ENCODE data around the gene MGMT. TPM values are rescaled to one million over a fixed set of nuclear protein-coding genes. Genes with fewer than 3 reads are reported as not detected.

MGMT gene
- total and polyA plus RNA-seq, 2 donors from 2014 or later = 25.9 to 70.0 TPM

- DNase-seq = no peak
- intact Hi-C loops (cut with DNase I) = no loop called here
Measured at GRCh38 chr10:129658376-129659072, 191.5 kb downstream of the MGMT start.

GRCh38 chr10:129659508-129660268 lies 192.6 kb downstream of the MGMT start:
- intact Hi-C loops (cut with DNase I) = no loop called here
- H3K4me3 ChIP-seq (ENCODE audit: low read length in 3 of 3) = no peak overlapping the region
- no peaks in the 10 kb centered on the region for H3K36me3 ChIP-seq (ENCODE audit: control insufficient read depth in 2 of 3, insufficient read depth in 3 of 3, low read length in 3 of 3)
- H3K27me3 ChIP-seq (ENCODE audit: control insufficient read depth, insufficient read depth, low read length) = no peaks in the 10 kb centered on the region
- DNase-seq = peak in 2 of 5 donors; percentile 26 to 41
- H3K4me1 ChIP-seq (ENCODE audit: control insufficient read depth in 2 of 3, insufficient read depth in 2 of 3, low read depth in 1 of 3, low read length in 3 of 3) = no peaks in the 10 kb centered on the region
- no peak for FAIRE-seq
- peaks cover 0 to 3% (median 0%) of the 10 kb centered on the region in 3 donors for H3K9me3 ChIP-seq (ENCODE audit: control insufficient read depth in 2 of 3, insufficient read depth in 1 of 3, low read length in 3 of 3)
- no peak for TF ChIP-seq CTCF (IDR thresholded peaks at IDR 0.05; ENCODE audit: borderline replicate concordance, extremely low read depth, insufficient read depth)
- no peak overlapping the region for H3K9ac ChIP-seq (ENCODE audit: low read length in 3 of 3)
- no peak overlapping the region for H3K27ac ChIP-seq (ENCODE audit: low read depth in 2 of 2, low read length in 2 of 2)

More at GRCh38 chr10:129658376-129659072, 191.5 kb downstream of the MGMT start:
- H3K9ac ChIP-seq (ENCODE audit: low read length in 3 of 3) = no peak overlapping the region
- H3K27me3 ChIP-seq (ENCODE audit: control insufficient read depth, insufficient read depth, low read length) = no peaks in the 10 kb centered on the region
- TF ChIP-seq CTCF (IDR thresholded peaks at IDR 0.05; ENCODE audit: borderline replicate concordance, extremely low read depth, insufficient read depth) = peak; percentile 26
- H3K27ac ChIP-seq (ENCODE audit: low read depth in 2 of 2, low read length in 2 of 2) = no peak overlapping the region
- no peaks in the 10 kb centered on the region for H3K9me3 ChIP-seq (ENCODE audit: control insufficient read depth in 2 of 3, insufficient read depth in 1 of 3, low read length in 3 of 3)
- H3K4me1 ChIP-seq (ENCODE audit: control insufficient read depth in 2 of 3, insufficient read depth in 2 of 3, low read depth in 1 of 3, low read length in 3 of 3) = no peaks in the 10 kb centered on the region
- no peaks in the 10 kb centered on the region for H3K36me3 ChIP-seq (ENCODE audit: control insufficient read depth in 2 of 3, insufficient read depth in 3 of 3, low read length in 3 of 3)
- FAIRE-seq = no peak
- no peak overlapping the region for H3K4me3 ChIP-seq (ENCODE audit: low read length in 3 of 3)

GRCh38 chr10:129660569-129660968 lies 193.5 kb downstream of the MGMT start:
- intact Hi-C loops (cut with DNase I) = no loop called here
- H3K9ac ChIP-seq (ENCODE audit: low read length in 3 of 3) = no peak overlapping the region
- FAIRE-seq = no peak
- H3K36me3 ChIP-seq (ENCODE audit: control insufficient read depth in 2 of 3, insufficient read depth in 3 of 3, low read length in 3 of 3) = no peaks in the 10 kb centered on the region
- TF ChIP-seq CTCF (IDR thresholded peaks at IDR 0.05; ENCODE audit: borderline replicate concordance, extremely low read depth, insufficient read depth) = no peak
- no peak overlapping the region for H3K27ac ChIP-seq (ENCODE audit: low read depth in 2 of 2, low read length in 2 of 2)
- no peak overlapping the region for H3K4me3 ChIP-seq (ENCODE audit: low read length in 3 of 3)
- H3K4me1 ChIP-seq (ENCODE audit: control insufficient read depth in 2 of 3, insufficient read depth in 2 of 3, low read depth in 1 of 3, low read length in 3 of 3) = no peaks in the 10 kb centered on the region
- peaks cover 0 to 3% (median 0%) of the 10 kb centered on the region in 3 donors for H3K9me3 ChIP-seq (ENCODE audit: control insufficient read depth in 2 of 3, insufficient read depth in 1 of 3, low read length in 3 of 3)
- peak in 3 of 5 donors; percentile 31 to 51 (median 38) for DNase-seq
- H3K27me3 ChIP-seq (ENCODE audit: control insufficient read depth, insufficient read depth, low read length) = no peaks in the 10 kb centered on the region
